ENCODE results near the gene CCDC126.
"Not testable (repeated sequence)": the region's sequence is repeated elsewhere in the genome, so short reads cannot be mapped to it uniquely, and the experiment has no call there.

The CCDC126 gene

GRCh38 chr7:23628370-23628769 lies 31.2 kb downstream of the CCDC126 start:
- no peak for DNase-seq (ENCODE audit: low read depth in 2 of 2)

DNA sequence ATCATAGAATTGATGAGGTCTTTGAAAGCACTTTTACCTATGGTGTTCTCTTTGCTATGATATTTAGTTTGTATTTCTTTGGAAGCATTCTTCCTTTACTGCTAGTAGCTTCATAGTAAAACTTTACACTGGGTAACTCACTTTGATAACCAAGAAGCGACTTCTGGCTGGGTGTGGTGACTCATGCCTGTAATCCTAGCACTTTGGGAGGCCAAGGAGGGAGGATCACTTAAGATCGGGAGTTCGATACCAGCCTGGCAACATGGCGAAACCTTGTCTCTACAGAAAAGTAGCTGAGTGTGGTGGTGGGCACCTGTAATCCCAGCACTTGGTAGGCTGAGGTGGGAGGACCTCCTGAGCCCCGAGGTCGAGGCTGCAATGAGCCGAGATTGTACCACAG lies 36.2 kb downstream of the CCDC126 start:
- no peak for DNase-seq (ENCODE audit: low read depth in 2 of 2)

GRCh38 chr7:23645822-23646221 lies 48.6 kb downstream of the CCDC126 start:
- no peak for DNase-seq (ENCODE audit: low read depth in 2 of 2)

GRCh38 chr7:23653942-23654341 lies 56.8 kb downstream of the CCDC126 start:
- no peak for DNase-seq (ENCODE audit: low read depth in 2 of 2)

DNA sequence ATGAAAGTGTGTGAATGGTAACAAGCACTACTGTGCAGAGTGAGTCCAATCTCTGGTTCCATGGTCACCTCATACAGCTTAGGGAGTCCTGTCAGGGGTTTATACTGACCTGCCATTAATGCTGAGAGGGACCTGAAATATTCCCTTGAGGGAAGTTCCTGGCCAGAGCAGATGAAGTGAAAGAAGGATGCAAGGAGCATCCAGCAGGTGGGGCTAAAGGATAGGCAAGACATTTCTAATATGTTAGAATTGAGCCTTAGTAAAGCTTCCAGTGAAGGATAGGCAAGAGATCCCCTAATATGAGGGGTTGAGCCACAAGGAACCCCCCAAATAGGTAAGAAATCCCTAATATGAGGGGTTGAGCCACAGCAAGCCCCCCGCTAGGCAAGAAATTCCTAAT lies 57.3 kb downstream of the CCDC126 start:
- no peak for DNase-seq (ENCODE audit: low read depth in 2 of 2)

- DNase-seq (ENCODE audit: low read depth in 2 of 2), result no peak
Observed at GRCh38 chr7:23655433-23655832, 58.3 kb downstream of the CCDC126 start.

GRCh38 chr7:23658831-23659427 lies 61.7 kb downstream of the CCDC126 start:
- DNase-seq (ENCODE audit: low read depth in 2 of 2), result no peak

GRCh38 chr7:23661385-23661784 lies 64.2 kb downstream of the CCDC126 start:
- no peak for DNase-seq (ENCODE audit: low read depth in 2 of 2)

DNA sequence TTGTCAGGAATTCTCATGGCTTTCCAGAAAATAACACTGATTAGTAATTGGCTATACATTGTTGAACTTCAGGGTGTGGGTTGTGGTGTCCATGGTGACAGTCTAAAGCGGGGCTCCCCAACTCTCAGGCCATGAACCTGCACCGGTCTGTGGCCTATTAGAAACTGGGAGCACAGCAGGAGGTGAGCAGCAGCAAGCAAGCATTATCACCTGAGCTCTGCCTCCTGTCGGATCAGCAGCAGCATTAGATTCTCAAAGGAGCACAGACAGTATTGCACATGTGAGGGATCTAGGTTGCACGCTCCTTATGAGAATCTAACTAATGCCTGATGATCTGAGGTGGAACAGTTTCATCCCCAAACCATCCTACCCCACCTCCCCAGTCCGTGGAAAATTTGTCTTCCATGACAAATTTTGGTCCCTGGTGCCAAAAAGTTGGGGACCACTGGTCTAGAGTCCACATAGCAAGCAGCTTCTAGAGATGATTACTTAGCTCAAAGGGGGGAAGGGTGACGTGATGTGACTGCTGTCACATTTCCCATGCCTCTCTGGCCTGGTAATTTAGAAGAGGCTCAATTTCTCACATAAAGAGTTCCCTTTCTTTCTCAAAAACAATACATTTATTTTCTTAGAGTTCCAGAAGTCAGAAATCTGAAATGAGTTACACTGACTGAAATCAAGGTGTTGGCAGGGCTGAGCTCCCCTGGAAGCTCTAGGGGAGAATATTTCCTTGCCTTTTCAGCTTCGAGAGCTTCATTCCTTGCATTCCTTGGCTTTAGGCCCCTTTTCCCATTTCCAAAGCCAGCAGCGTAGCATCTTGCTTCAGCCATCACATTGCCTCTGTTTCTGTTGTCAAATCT lies 65.2 kb downstream of the CCDC126 start:
- DNase-seq (ENCODE audit: low read depth in 2 of 2), result no peak

GRCh38 chr7:23662984-23663313 lies 65.8 kb downstream of the CCDC126 start:
- DNase-seq (ENCODE audit: low read depth in 2 of 2), result no peak

DNA sequence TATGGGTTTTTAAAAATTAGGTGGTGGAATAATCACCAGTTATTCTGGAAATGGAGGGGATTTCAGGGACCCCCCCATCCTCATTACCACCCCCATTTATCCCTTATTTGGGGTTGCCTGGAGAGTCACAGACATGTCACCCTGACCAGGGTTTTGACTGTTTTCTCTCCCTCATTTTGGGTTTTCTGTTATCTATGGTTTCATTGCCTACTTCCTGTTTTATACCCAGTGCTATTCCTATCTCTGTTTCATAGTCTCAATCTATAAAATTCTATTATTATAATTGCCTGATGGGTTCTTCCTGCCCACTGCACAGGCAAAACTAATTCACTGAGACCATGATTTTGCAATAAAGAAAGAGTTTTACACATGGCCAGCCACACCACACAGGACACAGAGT lies 66.9 kb downstream of the CCDC126 start:
- no peak for DNase-seq (ENCODE audit: low read depth in 2 of 2)

DNA sequence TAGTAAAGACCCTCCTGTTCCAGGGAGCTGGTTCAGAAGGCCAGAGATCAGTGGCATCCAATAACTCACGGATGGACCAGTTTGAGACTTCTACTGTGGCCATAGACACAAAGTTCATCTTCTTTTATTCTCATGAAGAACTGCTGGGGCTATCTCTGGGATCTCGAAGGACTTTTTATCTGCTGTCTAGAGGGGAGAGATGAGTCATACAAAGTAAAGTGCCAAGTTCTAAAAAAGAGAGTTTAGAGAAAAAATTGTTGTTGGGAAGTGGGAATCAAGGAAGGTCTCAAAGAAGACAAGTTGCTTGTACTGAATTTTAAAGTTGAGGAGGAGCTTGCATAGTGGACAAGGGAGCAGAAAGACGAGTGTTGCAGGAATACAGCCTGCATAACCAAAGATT lies 74.9 kb downstream of the CCDC126 start:
- no peak for DNase-seq (ENCODE audit: low read depth in 2 of 2)

- peak; percentile 80 to 81 for DNase-seq (ENCODE audit: low read depth in 2 of 2)
Observed at GRCh38 chr7:23679898-23680413, 82.8 kb downstream of the CCDC126 start, which contains the start of gene FAM221A. FAM221A (plus strand) TSS chr7:23680199; CDS start chr7:23680219, 20 bp downstream.

DNA sequence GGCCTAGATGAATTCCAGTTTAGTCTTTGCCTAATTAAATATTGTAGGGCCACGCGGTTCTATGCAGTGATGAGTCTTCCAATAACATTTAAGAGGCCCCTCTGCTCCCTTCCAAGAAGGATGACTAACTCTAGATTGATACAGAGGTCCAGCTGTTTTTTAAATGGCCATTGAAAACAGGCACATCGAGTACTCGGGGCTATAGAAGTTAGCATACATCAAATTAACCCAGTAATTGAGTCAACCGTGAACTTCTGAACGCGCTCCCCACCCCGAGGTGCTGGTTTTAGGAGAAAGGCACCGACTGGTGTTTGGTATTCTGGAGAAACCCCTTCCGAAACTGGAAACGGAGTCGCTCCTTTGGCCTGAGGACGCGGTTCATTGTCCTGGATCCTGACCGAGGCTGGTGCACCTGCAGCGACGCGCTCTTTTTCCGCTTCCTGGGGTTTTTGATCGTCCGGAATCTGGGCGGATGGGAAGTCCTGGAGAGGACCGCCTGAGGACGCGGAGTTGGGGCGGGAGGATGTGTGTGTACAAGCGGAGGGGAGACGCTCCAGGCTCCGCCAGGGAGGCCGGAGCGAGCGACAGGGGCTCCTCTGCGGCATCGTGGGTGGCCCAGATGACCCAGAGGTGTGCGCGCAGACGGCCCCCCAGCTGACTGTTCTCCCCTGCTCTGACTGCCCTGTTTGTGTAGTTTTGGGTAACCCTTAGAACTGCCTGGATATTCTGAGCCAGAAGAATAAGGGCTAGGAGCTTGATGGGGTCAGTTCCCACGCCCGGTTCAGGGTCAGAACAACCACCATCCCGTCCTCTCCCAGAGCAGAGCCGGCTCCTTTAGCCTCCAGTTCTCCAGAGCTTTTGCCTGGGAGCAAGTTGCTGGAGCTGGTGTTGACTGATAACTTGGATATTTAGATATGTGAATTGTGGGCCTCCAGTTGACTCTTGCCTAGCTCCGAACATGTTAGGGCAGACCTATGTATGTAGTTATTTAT lies 83.5 kb downstream of the CCDC126 start:
- DNase-seq (ENCODE audit: low read depth in 2 of 2), result peak; percentile 18 to 26

DNA sequence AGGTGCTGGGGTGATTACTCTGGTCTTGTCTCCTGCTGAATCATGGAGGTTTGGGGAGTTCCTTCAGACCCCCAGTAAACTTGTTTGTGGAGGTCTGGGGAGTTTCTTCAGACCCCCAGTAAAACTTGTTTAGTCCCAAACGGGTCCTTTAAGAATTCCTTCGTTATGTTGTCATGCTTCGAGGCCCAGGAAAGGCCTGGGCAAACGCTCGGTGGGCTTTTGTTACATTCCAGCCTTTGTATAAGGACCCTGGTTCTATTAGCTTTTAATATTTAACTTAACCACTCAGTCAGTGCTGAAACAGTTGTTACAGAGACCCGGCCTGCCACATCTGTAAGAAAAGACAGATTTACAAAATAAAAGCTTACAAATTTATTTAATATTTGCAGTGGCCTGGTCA lies 86.9 kb downstream of the CCDC126 start:
- DNase-seq (ENCODE audit: low read depth in 2 of 2), result not testable (repeated sequence)

DNA sequence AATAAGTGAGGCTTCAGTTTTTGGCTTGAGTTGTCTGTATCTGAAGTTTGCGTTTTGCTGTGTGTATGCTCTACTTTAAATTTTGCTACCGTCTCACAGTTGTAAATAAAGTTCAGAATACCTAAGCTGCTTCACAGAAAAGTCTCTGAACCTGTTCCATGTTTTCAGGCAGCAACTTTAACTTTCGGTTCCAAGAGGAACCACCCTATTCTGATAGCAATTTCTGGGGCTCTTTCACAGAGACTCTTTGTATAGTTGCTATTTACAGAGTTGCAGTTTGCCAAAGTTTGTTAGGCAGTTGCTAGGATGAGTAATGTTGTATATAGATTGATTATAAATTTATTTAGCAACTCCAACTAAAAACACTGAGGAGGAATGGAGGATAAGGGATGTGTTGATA lies 88.5 kb downstream of the CCDC126 start:
- no peak for DNase-seq (ENCODE audit: low read depth in 2 of 2)

- no peak for DNase-seq (ENCODE audit: low read depth in 2 of 2)
Observed at GRCh38 chr7:23687011-23687410, 89.8 kb downstream of the CCDC126 start.

DNA sequence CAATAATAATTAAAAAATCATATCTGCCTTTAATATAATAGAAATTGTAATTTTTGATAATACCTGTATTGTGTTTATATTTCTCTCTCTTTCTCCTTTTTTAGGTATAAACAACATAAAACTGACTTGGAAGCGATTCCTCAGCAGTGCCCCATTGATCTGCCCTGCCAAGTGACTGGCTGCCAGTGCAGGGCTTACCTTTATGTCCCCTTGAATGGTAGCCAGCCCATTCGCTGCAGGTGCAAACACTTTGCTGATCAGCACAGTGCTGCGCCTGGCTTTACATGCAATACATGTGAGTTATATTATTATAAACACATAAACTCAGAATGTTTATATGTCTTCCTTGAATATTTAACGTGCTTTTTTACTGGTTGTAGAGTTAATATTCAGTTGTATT lies 92.0 kb downstream of the CCDC126 start:
- DNase-seq (ENCODE audit: low read depth in 2 of 2), result no peak

GRCh38 chr7:23691320-23691719 lies 94.1 kb downstream of the CCDC126 start:
- DNase-seq (ENCODE audit: low read depth in 2 of 2), result no peak

GRCh38 chr7:23693224-23693623 lies 96.0 kb downstream of the CCDC126 start:
- DNase-seq (ENCODE audit: low read depth in 2 of 2), result no peak
